Peyer's patch (tissue), 4 donors: ENCODE measurements around the gene P3H3.

Experiments used
- POLR2A ChIP-seq, 2 donors: fragments of 450-650 bp; IDR thresholded peaks; one replicate each; pipeline ENCODE4 v1.5.1; 2017; ENCODE audit warnings: antibody characterized with exemption in 2 of 2, mild to moderate bottlenecking in 2 of 2, moderate library complexity in 2 of 2
- TF ChIP-seq, protein P1 (sequence below), 6 experiments: fragments of 450-650 bp in 4 of 6; fragments of 200-600 bp in 2 of 6; sonication (generic) in 1 of 6; IDR thresholded peaks; one replicate each; pipeline ENCODE4 v1.5.1; 2017 to 2019; ENCODE audit warnings: antibody characterized with exemption in 6 of 6, mild to moderate bottlenecking in 3 of 6, moderate library complexity in 1 of 6

DNA sequence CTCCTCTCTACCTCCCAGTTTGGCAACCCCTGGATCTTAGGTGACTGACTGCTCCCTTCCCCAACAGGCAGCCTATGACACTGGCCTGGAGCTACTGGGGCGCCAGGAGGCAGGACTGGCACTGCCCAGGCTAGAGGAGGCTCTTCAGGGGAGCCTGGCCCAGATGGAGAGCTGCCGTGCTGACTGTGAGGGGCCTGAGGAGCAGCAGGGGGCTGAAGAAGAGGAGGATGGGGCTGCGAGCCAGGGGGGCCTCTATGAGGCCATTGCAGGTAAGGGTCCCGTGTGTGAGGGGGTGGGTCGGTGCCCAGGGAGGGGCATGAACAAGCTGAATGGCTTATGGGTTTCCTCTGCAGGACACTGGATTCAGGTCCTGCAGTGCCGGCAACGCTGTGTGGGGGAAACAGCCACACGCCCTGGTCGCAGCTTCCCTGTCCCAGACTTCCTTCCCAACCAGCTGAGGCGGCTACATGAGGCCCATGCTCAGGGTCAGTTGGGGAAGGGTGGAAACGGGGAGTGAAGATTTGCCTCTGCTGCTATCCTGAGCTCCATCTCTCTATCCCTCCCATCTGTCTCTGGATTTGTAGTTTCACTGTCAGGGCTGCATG lies 2.2 kb downstream of the P3H3 start:
- TF ChIP-seq, protein P1, sequence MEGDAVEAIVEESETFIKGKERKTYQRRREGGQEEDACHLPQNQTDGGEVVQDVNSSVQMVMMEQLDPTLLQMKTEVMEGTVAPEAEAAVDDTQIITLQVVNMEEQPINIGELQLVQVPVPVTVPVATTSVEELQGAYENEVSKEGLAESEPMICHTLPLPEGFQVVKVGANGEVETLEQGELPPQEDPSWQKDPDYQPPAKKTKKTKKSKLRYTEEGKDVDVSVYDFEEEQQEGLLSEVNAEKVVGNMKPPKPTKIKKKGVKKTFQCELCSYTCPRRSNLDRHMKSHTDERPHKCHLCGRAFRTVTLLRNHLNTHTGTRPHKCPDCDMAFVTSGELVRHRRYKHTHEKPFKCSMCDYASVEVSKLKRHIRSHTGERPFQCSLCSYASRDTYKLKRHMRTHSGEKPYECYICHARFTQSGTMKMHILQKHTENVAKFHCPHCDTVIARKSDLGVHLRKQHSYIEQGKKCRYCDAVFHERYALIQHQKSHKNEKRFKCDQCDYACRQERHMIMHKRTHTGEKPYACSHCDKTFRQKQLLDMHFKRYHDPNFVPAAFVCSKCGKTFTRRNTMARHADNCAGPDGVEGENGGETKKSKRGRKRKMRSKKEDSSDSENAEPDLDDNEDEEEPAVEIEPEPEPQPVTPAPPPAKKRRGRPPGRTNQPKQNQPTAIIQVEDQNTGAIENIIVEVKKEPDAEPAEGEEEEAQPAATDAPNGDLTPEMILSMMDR (IDR thresholded peaks at IDR 0.05), result no peak
- no peak for TF ChIP-seq POLR2A (IDR thresholded peaks at IDR 0.05)
